ENCODE results near the gene KATNIP.

- TF ChIP-seq ETS1 (conservative IDR thresholded peaks at IDR 0.05; ENCODE audit: control insufficient read depth, low read depth, low read length) (no peak), TFAP4 (CRISPR knock-in tag; IDR thresholded peaks at IDR 0.05; ENCODE audit: borderline replicate concordance) (no peak), CREB1 (IDR thresholded peaks at IDR 0.05) (no peak), CREB1 (CRISPR knock-in tag; IDR thresholded peaks at IDR 0.05) (no peak), CTCF (IDR thresholded peaks at IDR 0.05 in 2 of 3, conservative IDR thresholded peaks at IDR 0.05 in 1 of 3; ENCODE audit: insufficient read depth in 2 of 3, low read depth in 1 of 3, low read length in 3 of 3) (no peak), POLR2A (conservative IDR thresholded peaks at IDR 0.05) (no peak), CREM (IDR thresholded peaks at IDR 0.05; ENCODE audit: low read depth) (no peak), NR0B1 (IDR thresholded peaks at IDR 0.05; ENCODE audit: partially characterized antibody) (no peak), RAD21 (CRISPR knock-in tag; conservative IDR thresholded peaks at IDR 0.05 in 1 of 2, IDR thresholded peaks at IDR 0.05 in 1 of 2) (no peak), MLX (CRISPR knock-in tag; conservative IDR thresholded peaks at IDR 0.05) (no peak)
Measured at GRCh38 chr16:27534256-27534655, 15.7 kb upstream of the KATNIP start.

Data from K562 (cell line).